Pancreas (tissue), 10 donors: ENCODE measurements around the gene NAV1. TPM values are rescaled to one million over a fixed set of nuclear protein-coding genes. Genes with fewer than 3 reads are reported as not detected.
"Not testable (repeated sequence)": the region's sequence is repeated elsewhere in the genome, so short reads cannot be mapped to it uniquely, and the experiment has no call there.

Experiments
- ATAC-seq, 4 donors: fragments of 200-7000 bp; cut with Tn5 transposase; one replicate each; pipeline versions ENCODE4 v1.8.0 to v1.9.1; 2020; ENCODE audit warnings: mild to moderate bottlenecking in 4 of 4, moderate library complexity in 4 of 4
- DNase-seq, 6 donors: peaks; one replicate each; pipeline ENCODE4 v3.0.0-alpha.2; 2020
- FAIRE-seq: peaks from 2 replicates; lab custom pipeline; 2012; peaks lifted over from hg19 to GRCh38; lab: Jason Lieb, UNC
- H3K27ac ChIP-seq, 4 donors: fragments of 200-600 bp; sonication (generic); 1 replicate in 3 of 4; 2 replicates in 1 of 4; pipeline versions ENCODE4 v1.5.0 to v1.8.0; 2020
- H3K27me3 ChIP-seq, 4 donors: fragments of 200-600 bp; one replicate each; pipeline ENCODE4 v1.8.0; 2021
- H3K36me3 ChIP-seq, 3 donors: fragments of 200-600 bp; sonication (generic) in 1 of 3; one replicate each; pipeline versions ENCODE4 v1.5.0 to v1.8.0; 2020 to 2021
- H3K4me1 ChIP-seq, 3 donors: fragments of 200-600 bp; one replicate each; pipeline ENCODE4 v1.8.0; 2021
- H3K4me3 ChIP-seq, 4 donors: fragments of 200-600 bp; sonication (generic) in 2 of 4; one replicate each; pipeline versions ENCODE4 v1.5.0 to v1.8.0; 2020 to 2021
- H3K9me3 ChIP-seq, 4 donors: fragments of 200-600 bp; one replicate each; pipeline ENCODE4 v1.8.0; 2021
- WGBS, 2 donors: extraction: QIAGEN DNeasy Blood & Tissue Kit; methylation state at CpG; one replicate each; pipeline ENCODE4 v1.1.7; 2013; 5-methylcytosine and 5-hydroxymethylcytosine counted together
- intact Hi-C, 3 donors: fragments of 100-400 bp; cut with DNase I; formaldehyde crosslinking; loops; one replicate each; pipeline versions ENCODE4 v1.11.1 to v1.14.2; 2022
- polyA plus RNA-seq, 2 donors: library from polyadenylated mRNA; stranded (reverse); fragments of 200-250 nt; gene quantifications; one replicate each; pipeline ENCODE4 v1.2.3, GENCODE V29; 2013
- total RNA-seq, 6 donors: library from RNA; stranded (reverse); fragmentation: NEBNext Ultra II Directional in 4 of 6; extraction: Animal tissue kit (Norgen Biotek cat#: 25700) in 4 of 6; gene quantifications; one replicate each; pipeline versions ENCODE4 v1.2.1 to v1.2.4, GENCODE V29; 2021 to 2023
- TF ChIP-seq, protein P1 (sequence below), 4 donors: fragments of 200-600 bp; sonication (generic) in 3 of 4; IDR thresholded peaks; one replicate each; pipeline versions ENCODE4 v1.5.0 to v1.8.0; 2021; ENCODE audit warnings: antibody characterized with exemption in 4 of 4
- donor health status: healthy with polysubstance abuse.
- donor health status: DM: no; HTN: no; CAD: no; lungs with moderate emphysema.
- donor health status: DM: no; HTN: no; CAD: no.
- donor health status: control.
- donor health status: control.
- donor health status: Bipolar disorder and iron deficiency.
- donor health status: DM: yes; HTN: yes; CAD: no.
- donor health status: DM: no; HTN: no; CAD: no.
- donor health status: DM: no; HTN: no; CAD: no.
- donor health status: DM: yes; HTN: yes; CAD: no.

Gene NAV1
- total and polyA plus RNA-seq, 8 donors, result 5.6 to 13.6 (median 7.3) TPM

DNA sequence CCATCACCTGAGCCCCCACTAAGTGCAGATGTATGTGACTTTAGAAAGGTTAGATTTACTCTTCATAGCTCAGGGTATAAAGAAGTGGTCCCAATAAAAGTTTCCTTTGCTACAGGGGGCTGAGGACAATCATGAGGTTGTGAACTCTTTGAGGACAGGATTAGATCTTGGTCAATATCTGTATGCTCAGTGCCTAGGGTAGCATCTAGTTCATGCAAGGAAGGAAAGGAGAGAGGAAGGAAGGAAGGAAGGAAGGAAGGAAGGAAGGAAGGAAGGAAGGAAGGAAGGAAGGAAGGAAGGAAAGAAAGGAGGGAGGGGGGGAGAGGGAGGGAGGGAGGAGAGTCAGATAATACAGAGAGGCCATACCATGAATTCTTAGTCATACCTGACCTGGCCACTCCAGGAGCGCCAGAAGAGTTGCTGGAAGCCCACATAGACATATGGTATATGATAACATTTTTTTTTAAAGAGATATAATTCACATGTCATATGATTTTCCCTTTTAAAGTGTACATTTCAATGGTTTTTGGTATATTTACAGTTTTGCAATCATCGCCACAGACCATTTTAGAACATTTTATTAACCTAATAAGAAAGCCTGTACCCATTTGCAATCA is 22.3 kb upstream of the NAV1 start:
- no peak overlapping the region for H3K4me3 ChIP-seq
- H3K27ac ChIP-seq, result no peak overlapping the region
- no peaks in the 10 kb centered on the region for H3K27me3 ChIP-seq
- TF ChIP-seq, protein P1, sequence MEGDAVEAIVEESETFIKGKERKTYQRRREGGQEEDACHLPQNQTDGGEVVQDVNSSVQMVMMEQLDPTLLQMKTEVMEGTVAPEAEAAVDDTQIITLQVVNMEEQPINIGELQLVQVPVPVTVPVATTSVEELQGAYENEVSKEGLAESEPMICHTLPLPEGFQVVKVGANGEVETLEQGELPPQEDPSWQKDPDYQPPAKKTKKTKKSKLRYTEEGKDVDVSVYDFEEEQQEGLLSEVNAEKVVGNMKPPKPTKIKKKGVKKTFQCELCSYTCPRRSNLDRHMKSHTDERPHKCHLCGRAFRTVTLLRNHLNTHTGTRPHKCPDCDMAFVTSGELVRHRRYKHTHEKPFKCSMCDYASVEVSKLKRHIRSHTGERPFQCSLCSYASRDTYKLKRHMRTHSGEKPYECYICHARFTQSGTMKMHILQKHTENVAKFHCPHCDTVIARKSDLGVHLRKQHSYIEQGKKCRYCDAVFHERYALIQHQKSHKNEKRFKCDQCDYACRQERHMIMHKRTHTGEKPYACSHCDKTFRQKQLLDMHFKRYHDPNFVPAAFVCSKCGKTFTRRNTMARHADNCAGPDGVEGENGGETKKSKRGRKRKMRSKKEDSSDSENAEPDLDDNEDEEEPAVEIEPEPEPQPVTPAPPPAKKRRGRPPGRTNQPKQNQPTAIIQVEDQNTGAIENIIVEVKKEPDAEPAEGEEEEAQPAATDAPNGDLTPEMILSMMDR (IDR thresholded peaks at IDR 0.05), result no peak
- no peaks in the 10 kb centered on the region for H3K36me3 ChIP-seq
- WGBS, 2 donors, result 67 to 97% methylated on average over 2 of the region's 2 CpGs
- DNase-seq (no peak), ATAC-seq (no peak), FAIRE-seq (no peak)
- no peaks in the 10 kb centered on the region for H3K9me3 ChIP-seq
- intact Hi-C loops, result loop anchor here in 1 of 3 donors (5.0 kb wide), 1 partner anchor 34 kb away; no protein-coding TSS in a partner anchor
- H3K4me1 ChIP-seq, result peaks cover 8 to 12% (median 12%) of the 10 kb centered on the region in 3 donors

DNA sequence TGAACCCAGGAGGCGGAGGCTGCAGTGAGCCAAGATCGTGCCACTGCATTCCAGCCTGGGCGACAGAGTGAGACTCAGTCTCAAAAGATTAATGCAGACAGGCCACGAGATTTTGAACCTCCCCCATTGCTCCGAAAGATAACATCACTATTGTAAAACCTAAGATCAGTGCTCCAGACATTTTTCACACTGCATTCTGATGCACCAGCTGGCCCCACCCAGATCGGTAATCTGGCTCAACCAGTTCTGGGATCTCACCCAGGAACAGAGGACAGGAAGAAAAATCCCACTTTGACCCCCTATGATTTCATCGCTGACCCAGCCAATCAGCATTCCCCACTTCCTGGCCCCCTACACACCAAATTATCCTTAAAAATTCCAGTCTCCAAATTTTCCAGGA is 21.3 kb upstream of the NAV1 start:
- FAIRE-seq (no peak), DNase-seq (no peak), ATAC-seq (peak; percentile 13 to 30 (median 25))
- H3K4me1 ChIP-seq, result peaks cover 2 to 3% (median 2%) of the 10 kb centered on the region in 3 donors
- H3K27ac ChIP-seq, result peak overlapping the region in 2 of 4 donors; percentile 25 to 48
- H3K4me3 ChIP-seq, result no peak overlapping the region
- no peaks in the 10 kb centered on the region for H3K36me3 ChIP-seq
- intact Hi-C loops, result loop anchor here in 1 of 3 donors (5.0 kb wide), 1 partner anchor 35 kb away; no protein-coding TSS in a partner anchor
- H3K27me3 ChIP-seq, result no peaks in the 10 kb centered on the region
- no peaks in the 10 kb centered on the region for H3K9me3 ChIP-seq
- TF ChIP-seq, protein P1 (IDR thresholded peaks at IDR 0.05), result no peak
- 62 to 71% methylated on average over 7 of the region's 7 CpGs for WGBS, 2 donors

DNA sequence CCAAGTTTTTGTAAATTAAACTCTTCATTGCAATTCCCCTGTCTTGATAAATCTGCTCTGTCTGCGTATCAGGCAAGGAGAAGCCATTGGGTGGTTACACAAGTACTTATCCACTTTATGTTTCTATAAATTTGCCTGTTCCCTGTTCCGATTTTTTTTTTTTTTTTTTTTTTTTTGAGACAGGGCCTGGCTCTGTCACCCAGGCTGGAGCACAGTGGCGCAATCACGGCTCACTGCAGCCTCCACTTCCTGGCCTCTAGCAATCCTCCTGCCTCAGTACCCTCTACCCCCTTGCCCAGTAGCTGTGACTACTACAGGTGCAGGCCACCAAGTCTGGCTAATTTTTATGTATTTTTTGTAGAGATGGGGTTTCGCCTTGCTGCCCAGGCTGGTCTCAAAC is 20.9 kb upstream of the NAV1 start:
- TF ChIP-seq, protein P1 (IDR thresholded peaks at IDR 0.05), result no peak
- no peak for FAIRE-seq
- no peaks in the 10 kb centered on the region for H3K4me1 ChIP-seq
- 84% methylated on average over 5 of the region's 5 CpGs for WGBS, 2 donors
- no peak for ATAC-seq
- H3K27me3 ChIP-seq, result no peaks in the 10 kb centered on the region
- no peak overlapping the region for H3K4me3 ChIP-seq
- no peak for DNase-seq
- no peaks in the 10 kb centered on the region for H3K9me3 ChIP-seq
- H3K36me3 ChIP-seq, result no peaks in the 10 kb centered on the region
- intact Hi-C loops, result loop anchor here in 1 of 3 donors (5.0 kb wide), 1 partner anchor 36 kb away; no protein-coding TSS in a partner anchor
- peak overlapping the region in 2 of 4 donors; percentile 25 to 48 for H3K27ac ChIP-seq

DNA sequence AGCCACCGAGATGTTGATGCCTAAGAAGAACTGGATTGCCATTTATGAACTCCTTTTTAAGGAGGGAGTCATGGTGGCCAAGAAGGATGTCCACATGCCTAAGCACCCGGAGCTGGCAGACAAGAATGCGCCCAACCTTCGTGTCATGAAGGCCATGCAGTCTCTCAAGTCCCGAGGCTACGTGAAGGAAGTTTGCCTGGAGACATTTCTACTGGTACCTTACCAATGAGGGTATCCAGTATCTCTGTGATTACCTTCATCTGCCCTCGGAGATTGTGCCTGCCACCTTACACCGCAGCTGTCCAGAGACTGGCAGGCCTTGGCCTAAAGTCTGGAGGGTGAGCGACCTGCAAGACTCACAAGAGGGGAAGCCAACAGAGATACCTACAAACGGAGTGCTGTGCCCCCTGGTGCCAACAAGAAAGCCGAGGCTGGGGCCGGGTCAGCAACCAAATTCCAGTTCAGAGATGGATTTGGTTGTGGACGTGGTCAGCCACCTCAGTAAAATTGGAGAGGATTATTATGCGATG is 18.8 kb upstream of the NAV1 start:
- 82 to 87% methylated on average over 14 of the region's 14 CpGs for WGBS, 2 donors
- ATAC-seq, DNase-seq, FAIRE-seq, H3K27me3 ChIP-seq, H3K4me1 ChIP-seq, H3K27ac ChIP-seq, H3K9me3 ChIP-seq, intact Hi-C loops, H3K36me3 ChIP-seq, H3K4me3 ChIP-seq: not testable (repeated sequence)

DNA sequence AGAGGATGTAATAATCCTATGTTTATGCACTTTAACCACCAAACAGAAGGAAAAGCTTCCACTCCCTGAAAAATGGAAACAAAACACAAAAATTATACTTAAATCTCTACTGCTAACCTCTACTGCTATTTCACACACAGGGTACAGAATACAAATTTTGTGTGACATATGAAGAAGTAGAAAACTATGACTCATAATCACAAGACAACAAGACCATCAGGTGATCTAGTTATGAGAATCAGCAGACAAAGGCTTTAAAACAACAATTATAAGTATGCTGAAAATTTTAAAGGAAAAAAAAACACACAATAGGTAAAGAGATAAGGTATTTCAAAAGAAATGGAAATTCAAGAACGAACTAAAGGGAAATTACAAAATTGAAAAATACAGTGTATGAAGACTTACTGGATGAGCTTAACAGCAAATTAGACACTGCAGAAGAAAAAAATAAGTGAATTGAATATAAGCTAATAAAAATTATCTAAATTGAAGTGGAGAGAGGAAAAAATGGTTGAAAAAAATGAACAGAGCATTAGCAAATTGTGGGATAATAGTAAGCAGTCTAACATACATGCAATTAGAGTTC is 13.6 kb upstream of the NAV1 start:
- no peak for FAIRE-seq
- intact Hi-C loops, result no loop called here
- WGBS, 2 donors, result 96% methylated on average over 1 of the region's 1 CpG

More for the DNA sequence above, 13.6 kb upstream of the NAV1 start:
- Histone ChIP-seq H3K9me3 (no peaks in the 10 kb centered on the region), H3K4me1 (no peaks in the 10 kb centered on the region), H3K27ac (no peak overlapping the region), H3K36me3 (no peaks in the 10 kb centered on the region), H3K4me3 (no peak overlapping the region), H3K27me3 (no peaks in the 10 kb centered on the region)
- DNase-seq, result no peak
- ATAC-seq, result no peak
- TF ChIP-seq, protein P1 (IDR thresholded peaks at IDR 0.05), result no peak
